Psoas muscle (tissue), 8 donors: Measurements from ENCODE around the gene GET3. TPM values are rescaled to one million over a fixed set of nuclear protein-coding genes. Genes with fewer than 3 reads are reported as not detected.

Experiments
- ATAC-seq, 4 donors: fragments of 200-7000 bp; cut with Tn5 transposase; one replicate each; pipeline ENCODE4 v1.9.1; 2020; ENCODE audit warnings: moderate library complexity in 3 of 4, mild to moderate bottlenecking in 2 of 4
- DNase-seq, 2 donors: peaks; one replicate each; pipeline ENCODE4 v3.0.0-alpha.2; 2020
- H3K27ac ChIP-seq: fragments of 200-600 bp; one replicate; pipeline ENCODE4 v1.8.0; 2022
- H3K27me3 ChIP-seq, 3 donors: fragments of 200-600 bp in 1 of 3; one replicate each; pipeline versions ENCODE4 v1.6.1 to v1.8.0; 2013 to 2022; ENCODE audit warnings: low read length in 2 of 3, mild to moderate bottlenecking in 2 of 3, moderate library complexity in 1 of 3; ENCODE audit not compliant: insufficient read depth in 3 of 3
- H3K36me3 ChIP-seq, 2 donors: fragments of 200-600 bp in 1 of 2; one replicate each; pipeline versions ENCODE4 v1.6.1 to v1.8.0; 2013 to 2022; ENCODE audit warnings: low read depth in 1 of 2, mild to moderate bottlenecking in 1 of 2, moderate library complexity in 1 of 2; ENCODE audit not compliant: insufficient read depth in 1 of 2
- H3K4me1 ChIP-seq: fragments of 200-600 bp; one replicate; pipeline ENCODE4 v1.8.0; 2022
- H3K4me3 ChIP-seq: fragments of 200-600 bp; one replicate; pipeline ENCODE4 v1.8.0; 2022; ENCODE audit warnings: mild to moderate bottlenecking
- H3K9me3 ChIP-seq: fragments of 200-600 bp; one replicate; pipeline ENCODE4 v1.8.0; 2022
- WGBS, 3 donors: extraction: QIAGEN DNeasy Blood & Tissue Kit; methylation state at CpG; one replicate each; pipeline versions ENCODE4 v1.1.6 to v1.1.7; 2013; 5-methylcytosine and 5-hydroxymethylcytosine counted together
- intact Hi-C, 2 donors: fragments of 100-400 bp; cut with DNase I; formaldehyde crosslinking; loops; one replicate each; pipeline versions ENCODE4 v1.11.0 to v1.14.2; 2022
- polyA plus RNA-seq, 3 donors: library from polyadenylated mRNA; stranded (reverse); fragments of 200-250 nt; gene quantifications; one replicate each; pipeline ENCODE4 v1.2.3, GENCODE V29; 2013
- total RNA-seq, 4 donors: library from RNA; stranded (reverse); fragmentation: NEBNext Ultra II Directional in 2 of 4; extraction: Animal tissue kit (Norgen Biotek cat#: 25700) in 2 of 4; gene quantifications; one replicate each; pipeline versions ENCODE4 v1.2.1 to v1.2.4, GENCODE V29; 2021 to 2023
- TF ChIP-seq, protein P1 (sequence below): fragments of 200-600 bp; IDR thresholded peaks from one replicate; pipeline ENCODE4 v1.8.0; 2022; ENCODE audit warnings: antibody characterized with exemption
- donor health status: healthy with polysubstance abuse.
- donor health status: DM: no; HTN: no; CAD: no; lungs with moderate emphysema.
- donor health status: Bipolar disorder and iron deficiency.
- donor health status: healthy.
- donor health status: DM: yes; HTN: yes; CAD: no.
- donor health status: DM: no; HTN: no; CAD: no.
- donor health status: DM: no; HTN: no; CAD: no.
- donor health status: DM: yes; HTN: yes; CAD: no.

The GET3 gene
- total and polyA plus RNA-seq, 7 donors, result 43.0 to 135 (median 52.8) TPM

DNA sequence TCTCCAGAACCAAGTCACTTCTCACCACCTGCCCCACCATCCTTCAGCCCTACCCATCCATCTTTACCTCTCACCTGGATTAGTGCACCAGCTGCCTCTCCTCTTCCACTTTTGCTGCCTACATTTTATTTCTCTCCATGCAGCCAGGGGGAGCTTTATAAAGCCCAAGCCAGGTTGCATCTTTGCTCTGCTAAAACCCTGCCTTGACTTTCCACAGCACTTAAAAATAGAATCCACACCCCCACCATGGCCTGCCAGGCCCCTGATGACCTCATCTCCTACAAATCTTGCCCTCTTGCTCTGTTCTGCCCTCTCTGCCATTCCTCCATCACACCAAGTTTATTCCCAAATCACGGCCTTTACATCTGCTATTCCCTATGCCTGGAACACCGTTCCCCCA, 36.3 kb downstream of the GET3 start:
- ATAC-seq (peak; percentile 16 to 63 (median 58)), DNase-seq (no peak)
- peak overlapping the region; percentile 90 for H3K27ac ChIP-seq
- WGBS, 3 donors, result 31 to 60% (median 49%) methylated on average over 2 of the region's 2 CpGs
- H3K27me3 ChIP-seq, result no peaks in the 10 kb centered on the region
- TF ChIP-seq, protein P1, sequence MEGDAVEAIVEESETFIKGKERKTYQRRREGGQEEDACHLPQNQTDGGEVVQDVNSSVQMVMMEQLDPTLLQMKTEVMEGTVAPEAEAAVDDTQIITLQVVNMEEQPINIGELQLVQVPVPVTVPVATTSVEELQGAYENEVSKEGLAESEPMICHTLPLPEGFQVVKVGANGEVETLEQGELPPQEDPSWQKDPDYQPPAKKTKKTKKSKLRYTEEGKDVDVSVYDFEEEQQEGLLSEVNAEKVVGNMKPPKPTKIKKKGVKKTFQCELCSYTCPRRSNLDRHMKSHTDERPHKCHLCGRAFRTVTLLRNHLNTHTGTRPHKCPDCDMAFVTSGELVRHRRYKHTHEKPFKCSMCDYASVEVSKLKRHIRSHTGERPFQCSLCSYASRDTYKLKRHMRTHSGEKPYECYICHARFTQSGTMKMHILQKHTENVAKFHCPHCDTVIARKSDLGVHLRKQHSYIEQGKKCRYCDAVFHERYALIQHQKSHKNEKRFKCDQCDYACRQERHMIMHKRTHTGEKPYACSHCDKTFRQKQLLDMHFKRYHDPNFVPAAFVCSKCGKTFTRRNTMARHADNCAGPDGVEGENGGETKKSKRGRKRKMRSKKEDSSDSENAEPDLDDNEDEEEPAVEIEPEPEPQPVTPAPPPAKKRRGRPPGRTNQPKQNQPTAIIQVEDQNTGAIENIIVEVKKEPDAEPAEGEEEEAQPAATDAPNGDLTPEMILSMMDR, result peak; percentile 46
- H3K9me3 ChIP-seq, result no peaks in the 10 kb centered on the region
- intact Hi-C loops, result loop anchor here in 1 of 2 donors (2.0 kb wide), 1 partner anchor 73 kb away; no protein-coding TSS in a partner anchor
- H3K36me3 ChIP-seq, result peaks cover 0 to 19% of the 10 kb centered on the region in 2 donors
- no peak overlapping the region for H3K4me3 ChIP-seq
- peaks cover 41% of the 10 kb centered on the region for H3K4me1 ChIP-seq

DNA sequence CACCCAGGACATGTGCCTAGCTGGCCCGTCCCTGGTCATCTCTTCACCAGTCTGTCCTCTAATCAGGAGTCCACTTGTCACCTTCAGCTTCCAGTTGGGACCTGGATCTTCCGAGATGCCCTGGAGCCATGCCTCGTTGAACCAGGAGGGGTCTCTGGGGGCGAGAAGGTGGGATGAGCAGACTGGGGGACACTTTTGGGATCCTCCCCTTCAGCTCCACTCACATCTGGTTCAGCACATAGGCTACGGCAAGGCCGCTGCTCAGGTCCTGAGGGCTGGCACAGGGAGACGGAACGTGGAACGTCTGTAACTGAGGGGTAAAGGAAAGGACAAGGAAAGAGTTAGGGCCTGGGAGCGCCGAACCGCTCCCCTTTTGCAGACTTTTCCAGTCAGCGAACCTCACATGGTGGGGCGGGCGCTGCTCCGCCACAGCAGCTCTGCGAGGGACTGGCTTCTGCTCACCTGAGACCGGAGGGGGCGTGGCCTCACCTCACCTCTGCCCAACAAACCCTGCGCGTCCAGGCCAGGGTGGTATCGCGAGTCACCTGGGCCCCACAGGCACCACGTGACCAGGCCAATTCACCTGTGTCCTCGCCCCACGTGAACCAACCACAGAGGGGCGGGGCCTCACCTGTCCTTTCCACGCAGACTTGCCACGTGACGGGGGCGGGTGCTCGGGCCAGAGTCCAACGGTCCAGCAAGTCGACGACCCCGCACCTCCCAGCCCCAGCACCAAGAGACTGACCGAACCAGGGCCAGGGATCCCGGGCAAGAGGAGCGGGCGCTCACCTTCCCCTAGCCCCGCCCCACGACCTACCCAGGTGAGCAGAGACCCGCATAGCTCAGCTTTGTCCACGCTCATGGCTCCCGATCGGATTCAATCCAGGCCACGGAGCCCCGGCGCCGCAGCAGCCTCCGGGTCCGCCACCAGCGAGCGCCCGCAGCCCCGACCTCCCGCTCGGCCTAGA, 37.6 kb downstream of the GET3 start, which contains the start of gene HOOK2:
TSS of gene HOOK2 (minus strand) at position 965 of the 968 bp plus-strand sequence. CDS start at position 862, 103 bp downstream.
- Histone ChIP-seq H3K4me3 (peak within 1 kb of the TSS; percentile 76), H3K27ac (peak within 1 kb of the TSS; percentile 90), H3K36me3 (peaks cover 0 to 9% of the 10 kb centered on the region in 2 donors), H3K27me3 (no peaks in the 10 kb centered on the region), H3K4me1 (peaks cover 50% of the 10 kb centered on the region), H3K9me3 (no peaks in the 10 kb centered on the region)
- WGBS, 3 donors, result 15 to 21% (median 18%) methylated on average over 39 to 58 of the region's 58 CpGs
- peak in 1 of 4 donors; percentile 9 for ATAC-seq
- no peak for DNase-seq
- intact Hi-C loops, result no loop called here
- TF ChIP-seq, protein P1, result no peak

DNA sequence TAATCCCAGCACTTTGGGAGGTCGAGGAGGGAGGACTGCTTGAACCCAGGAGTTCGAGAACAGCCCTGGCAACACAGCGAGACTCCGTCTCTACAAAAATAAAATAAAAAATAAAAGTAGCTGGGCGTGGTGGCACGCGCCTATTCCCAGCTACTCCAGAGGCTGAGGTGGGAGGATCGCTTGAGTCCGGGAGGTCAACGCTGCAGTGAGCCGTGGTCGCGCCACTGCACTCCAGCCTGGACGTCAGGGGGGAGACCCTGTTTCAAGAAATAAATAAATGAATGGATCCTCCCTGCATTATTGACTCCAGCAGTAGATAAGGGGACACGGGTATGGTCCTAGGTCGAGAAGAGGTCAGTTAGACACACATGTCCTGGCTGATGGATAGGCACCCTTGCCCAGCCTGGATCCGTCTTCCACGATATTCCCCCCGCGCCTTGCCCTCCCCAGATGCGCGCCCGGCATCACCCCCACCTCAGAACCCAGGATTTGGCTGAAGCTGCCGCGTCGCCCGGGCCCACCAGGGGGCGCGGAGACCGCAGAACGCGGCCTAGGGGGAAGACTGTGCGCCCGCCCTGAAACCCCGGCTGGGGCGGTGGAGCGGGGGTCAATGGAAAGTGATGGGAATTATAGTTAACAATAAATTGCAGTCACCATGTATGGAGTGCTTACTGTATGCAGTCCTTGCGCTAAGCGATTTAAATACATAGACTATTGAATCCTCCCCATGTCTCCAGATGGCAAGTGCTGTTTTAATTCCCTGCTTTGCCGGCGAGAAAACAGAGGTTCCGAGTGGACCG, 40.1 kb downstream of the GET3 start:
- intact Hi-C loops, result loop anchor here in 1 of 2 donors (1.0 kb wide), 1 partner anchor 19 kb away; no protein-coding TSS in a partner anchor
- TF ChIP-seq, protein P1, result peak; percentile 94
- 10 to 11% (median 11%) methylated on average over 43 of the region's 43 CpGs for WGBS, 3 donors

DNA sequence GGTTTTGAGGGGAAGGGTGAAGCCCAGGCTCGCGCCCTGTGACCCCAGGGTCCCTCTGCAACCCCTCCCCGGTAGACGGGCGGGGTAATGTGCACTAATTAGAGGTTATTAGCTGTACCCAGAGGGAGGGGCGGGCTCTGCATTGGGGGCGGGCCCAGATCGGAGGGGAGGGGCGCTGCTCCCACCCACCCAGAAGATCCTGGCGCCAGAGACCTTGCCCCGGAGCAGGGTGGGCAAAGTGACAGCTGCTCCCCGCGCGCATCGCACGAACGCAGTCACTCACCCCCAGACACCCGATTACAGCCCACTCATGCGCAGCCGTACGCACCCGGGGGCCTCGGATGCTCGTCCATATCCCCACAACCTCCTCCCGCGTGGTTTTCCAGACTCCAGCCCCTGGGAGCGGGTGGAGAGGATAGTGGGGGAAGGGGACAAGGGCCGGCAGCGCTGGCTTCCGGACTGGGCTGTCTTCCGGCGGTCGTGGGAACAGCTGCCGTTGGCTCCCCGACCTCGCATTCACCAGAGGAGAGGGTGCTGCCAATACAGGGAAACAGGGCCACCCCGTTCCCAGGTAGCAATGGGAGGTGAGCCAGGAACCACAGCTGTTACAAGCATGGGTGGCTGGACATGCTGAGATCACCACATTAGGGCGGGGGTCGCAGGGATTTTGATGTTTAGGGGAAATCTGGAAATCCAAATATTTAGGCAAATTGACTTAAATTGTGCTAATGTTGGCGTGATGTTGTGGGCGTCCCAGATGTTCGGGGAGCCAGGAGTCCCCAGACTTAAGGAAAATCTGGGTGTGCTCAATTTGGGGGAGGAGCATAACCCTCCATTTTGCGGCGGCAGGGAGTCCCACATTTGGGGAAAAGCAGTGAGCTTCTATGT, 41.0 kb downstream of the GET3 start:
- Histone ChIP-seq H3K4me3 (peak overlapping the region; percentile 86), H3K27me3 (no peaks in the 10 kb centered on the region), H3K9me3 (no peaks in the 10 kb centered on the region), H3K27ac (peak overlapping the region; percentile 88), H3K4me1 (peaks cover 38% of the 10 kb centered on the region), H3K36me3 (no peaks in the 10 kb centered on the region)
- ATAC-seq (peak; percentile 54 to 59 (median 55)), DNase-seq (peak; percentile 82 to 83)
- WGBS, 3 donors, result 2 to 3% (median 2%) methylated on average over 40 to 44 of the region's 44 CpGs
- TF ChIP-seq, protein P1, result no peak
- intact Hi-C loops, result no loop called here

More for the DNA sequence above, 40.1 kb downstream of the GET3 start:
- ATAC-seq (peak; percentile 51 to 70 (median 60)), DNase-seq (peak; percentile 84 to 88)
- no peaks in the 10 kb centered on the region for H3K9me3 ChIP-seq
- peaks cover 43% of the 10 kb centered on the region for H3K4me1 ChIP-seq
- H3K27ac ChIP-seq, result peak overlapping the region; percentile 88
- no peaks in the 10 kb centered on the region for H3K27me3 ChIP-seq
- H3K36me3 ChIP-seq, result no peaks in the 10 kb centered on the region
- H3K4me3 ChIP-seq, result peak overlapping the region; percentile 86
